SU-DHL-6 (cell line): ENCODE data around the gene COL5A1.

ENCODE experiments used
- H2AFZ ChIP-seq: fragments of 200-600 bp; sonication (generic); 2 replicates; pipeline ENCODE4 v1.6.1; 2014; ENCODE audit warnings: low read depth, mild to moderate bottlenecking, moderate library complexity, mixed read lengths, antibody characterized with exemption, low read length; ENCODE audit not compliant: severe bottlenecking
- H3F3A ChIP-seq: fragments of 200-600 bp; shearing (Covaris generic); 2 replicates; pipeline ENCODE4 v1.6.0; 2016; ENCODE audit warnings: antibody characterized with exemption, mild to moderate bottlenecking; ENCODE audit not compliant: insufficient read depth
- H3K27ac ChIP-seq: fragments of 200-600 bp; sonication (generic); 2 replicates; pipeline ENCODE4 v1.5.1; 2016; ENCODE audit warnings: low read depth, mild to moderate bottlenecking, low read length, moderate library complexity, mixed read lengths
- H3K27me3 ChIP-seq: fragments of 200-600 bp; sonication (generic), shearing (Covaris generic); 2 replicates; pipeline ENCODE4 v1.6.0; 2014; ENCODE audit warnings: mild to moderate bottlenecking, low read length
- H3K36me3 ChIP-seq: fragments of 200-600 bp; sonication (generic); 2 replicates; pipeline ENCODE4 v1.6.1; 2014; ENCODE audit warnings: mild to moderate bottlenecking, low read length, mixed read lengths
- H3K4me2 ChIP-seq: fragments of 300-600, 200-600 bp; shearing (Covaris generic), sonication (generic); 2 replicates; pipeline ENCODE4 v1.6.0; 2014; ENCODE audit warnings: low read length, low read depth, mild to moderate bottlenecking; ENCODE audit not compliant: poor library complexity, severe bottlenecking
- H3K4me3 ChIP-seq: fragments of 200-600 bp; sonication (generic); 2 replicates; pipeline ENCODE4 v1.5.1; 2014; ENCODE audit warnings: antibody characterized with exemption, low read length, mild to moderate bottlenecking, mixed read lengths; ENCODE audit not compliant: insufficient read depth, poor library complexity, severe bottlenecking
- H3K79me2 ChIP-seq: fragments of 200-600 bp; sonication (generic); 2 replicates; pipeline ENCODE4 v1.6.1; 2014; ENCODE audit warnings: mild to moderate bottlenecking, low read length, moderate library complexity; ENCODE audit not compliant: insufficient read depth
- H3K9ac ChIP-seq: fragments of 200-600 bp; sonication (generic); 2 replicates; pipeline ENCODE4 v1.7.0; 2014; ENCODE audit warnings: mild to moderate bottlenecking, low read length
- H3K9me2 ChIP-seq: fragments of 200-600 bp; sonication (generic); replicated peaks from 2 replicates; pipeline ENCODE4 v1.6.1; 2014; ENCODE audit warnings: low read length; ENCODE audit not compliant: insufficient read depth
- H3K9me3 ChIP-seq: fragments of 200-600 bp; sonication (generic); 2 replicates; pipeline ENCODE4 v1.6.1; 2014; ENCODE audit warnings: low read length, mixed read lengths; ENCODE audit not compliant: insufficient read depth
- H4K20me1 ChIP-seq: fragments of 200-600 bp; sonication (generic); 2 replicates; pipeline ENCODE4 v1.6.1; 2014; ENCODE audit warnings: low read depth, mild to moderate bottlenecking, antibody characterized with exemption, low read length, moderate library complexity, mixed read lengths
- EZH2phosphoT487 ChIP-seq: fragments of 200-600 bp; sonication (generic), shearing (Covaris generic); conservative IDR thresholded peaks from 2 replicates; pipeline ENCODE4 v1.6.1; 2018; ENCODE audit warnings: mild to moderate bottlenecking, antibody characterized with exemption, low read length, moderate library complexity, mixed read lengths
- TF ChIP-seq, protein P1 (sequence below): fragments of 200-600 bp; sonication (generic); IDR thresholded peaks from one replicate; pipeline ENCODE4 v1.5.1; 2017; ENCODE audit warnings: antibody characterized with exemption, mild to moderate bottlenecking, low read length, moderate library complexity; ENCODE audit not compliant: insufficient read depth, poor library complexity, severe bottlenecking

The COL5A1 gene

DNA sequence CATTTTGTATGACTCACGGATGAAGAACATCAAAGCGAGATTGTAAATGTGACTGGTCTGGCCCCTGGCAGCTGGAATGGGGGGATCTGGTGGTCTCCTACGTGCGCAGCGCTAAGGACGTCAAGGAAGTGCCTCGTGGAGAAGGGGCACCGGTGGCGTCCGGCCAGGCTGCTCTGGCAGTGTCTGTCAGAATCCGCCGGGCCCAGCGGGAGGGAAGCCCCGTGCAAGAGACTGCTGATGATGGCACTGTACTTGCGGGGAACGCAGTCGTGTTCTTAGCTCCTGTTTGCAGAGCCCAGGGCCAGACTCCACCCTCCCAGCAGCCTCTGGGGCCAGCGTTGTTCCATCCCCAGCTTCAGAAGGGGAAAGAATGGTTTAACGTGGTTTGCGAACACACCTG lies 75.5 kb downstream of the COL5A1 start:
- Histone ChIP-seq H3K4me3 (no peak overlapping the region), H2AFZ (no peak overlapping the region), H3K9ac (no peak overlapping the region), H3K9me2 (no peaks in the 10 kb centered on the region), H3K27ac (no peak overlapping the region), H3K27me3 (no peaks in the 10 kb centered on the region), H3K79me2 (no peaks in the 10 kb centered on the region), H3K36me3 (no peaks in the 10 kb centered on the region), H3F3A (no peaks in the 10 kb centered on the region), H3K4me2 (no peak overlapping the region), H4K20me1 (no peaks in the 10 kb centered on the region), H3K9me3 (no peaks in the 10 kb centered on the region)
- TF ChIP-seq, protein P1, sequence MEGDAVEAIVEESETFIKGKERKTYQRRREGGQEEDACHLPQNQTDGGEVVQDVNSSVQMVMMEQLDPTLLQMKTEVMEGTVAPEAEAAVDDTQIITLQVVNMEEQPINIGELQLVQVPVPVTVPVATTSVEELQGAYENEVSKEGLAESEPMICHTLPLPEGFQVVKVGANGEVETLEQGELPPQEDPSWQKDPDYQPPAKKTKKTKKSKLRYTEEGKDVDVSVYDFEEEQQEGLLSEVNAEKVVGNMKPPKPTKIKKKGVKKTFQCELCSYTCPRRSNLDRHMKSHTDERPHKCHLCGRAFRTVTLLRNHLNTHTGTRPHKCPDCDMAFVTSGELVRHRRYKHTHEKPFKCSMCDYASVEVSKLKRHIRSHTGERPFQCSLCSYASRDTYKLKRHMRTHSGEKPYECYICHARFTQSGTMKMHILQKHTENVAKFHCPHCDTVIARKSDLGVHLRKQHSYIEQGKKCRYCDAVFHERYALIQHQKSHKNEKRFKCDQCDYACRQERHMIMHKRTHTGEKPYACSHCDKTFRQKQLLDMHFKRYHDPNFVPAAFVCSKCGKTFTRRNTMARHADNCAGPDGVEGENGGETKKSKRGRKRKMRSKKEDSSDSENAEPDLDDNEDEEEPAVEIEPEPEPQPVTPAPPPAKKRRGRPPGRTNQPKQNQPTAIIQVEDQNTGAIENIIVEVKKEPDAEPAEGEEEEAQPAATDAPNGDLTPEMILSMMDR = no peak
- no peak for TF ChIP-seq EZH2phosphoT487

- Histone ChIP-seq H3K9me3 (no peaks in the 10 kb centered on the region), H3K79me2 (no peaks in the 10 kb centered on the region), H3K9ac (no peak overlapping the region), H3K4me3 (no peak overlapping the region), H3K27me3 (no peaks in the 10 kb centered on the region), H4K20me1 (no peaks in the 10 kb centered on the region), H3K4me2 (no peak overlapping the region), H3K36me3 (no peaks in the 10 kb centered on the region), H2AFZ (no peak overlapping the region), H3K9me2 (no peaks in the 10 kb centered on the region), H3K27ac (no peak overlapping the region), H3F3A (no peaks in the 10 kb centered on the region)
- TF ChIP-seq, protein P1 = no peak
- TF ChIP-seq EZH2phosphoT487 = no peak
These were observed 76.5 kb downstream of the COL5A1 start for GRCh38 chr9:134717924-134718645.

GRCh38 chr9:134719331-134719730 lies 77.7 kb downstream of the COL5A1 start:
- no peaks in the 10 kb centered on the region for H4K20me1 ChIP-seq
- H3K27me3 ChIP-seq = no peaks in the 10 kb centered on the region
- TF ChIP-seq, protein P1 = no peak
- TF ChIP-seq EZH2phosphoT487 = no peak
- H3K27ac ChIP-seq = no peak overlapping the region
- H2AFZ ChIP-seq = no peak overlapping the region
- H3K36me3 ChIP-seq = no peaks in the 10 kb centered on the region
- no peak overlapping the region for H3K4me3 ChIP-seq
- no peak overlapping the region for H3K9ac ChIP-seq
- H3K79me2 ChIP-seq = no peaks in the 10 kb centered on the region
- H3F3A ChIP-seq = no peaks in the 10 kb centered on the region
- no peaks in the 10 kb centered on the region for H3K9me3 ChIP-seq
- no peak overlapping the region for H3K4me2 ChIP-seq
- no peaks in the 10 kb centered on the region for H3K9me2 ChIP-seq
